ENCODE measurements around the gene SLC25A24. TPM values are rescaled to one million over a fixed set of nuclear protein-coding genes. Genes with fewer than 3 reads are reported as not detected.
"Not testable (repeated sequence)": the region's sequence is repeated elsewhere in the genome, so short reads cannot be mapped to it uniquely, and the experiment has no call there.

The SLC25A24 gene
- total RNA-seq, 4 donors from 2014 or later = 29.3 to 37.1 (median 35.0) TPM

GRCh38 chr1:108152782-108153222, 47.3 kb downstream of the SLC25A24 start:
- WGBS, 2 donors = 83 to 88% methylated on average over 1 of the region's 1 CpG
- no peak for DNase-seq (ENCODE audit: low spot score in 2 of 2)
- no peak for TF ChIP-seq POLR2A (IDR thresholded peaks at IDR 0.05)
- no peak for TF ChIP-seq EP300 (IDR thresholded peaks at IDR 0.05)
- TF ChIP-seq, protein P1, sequence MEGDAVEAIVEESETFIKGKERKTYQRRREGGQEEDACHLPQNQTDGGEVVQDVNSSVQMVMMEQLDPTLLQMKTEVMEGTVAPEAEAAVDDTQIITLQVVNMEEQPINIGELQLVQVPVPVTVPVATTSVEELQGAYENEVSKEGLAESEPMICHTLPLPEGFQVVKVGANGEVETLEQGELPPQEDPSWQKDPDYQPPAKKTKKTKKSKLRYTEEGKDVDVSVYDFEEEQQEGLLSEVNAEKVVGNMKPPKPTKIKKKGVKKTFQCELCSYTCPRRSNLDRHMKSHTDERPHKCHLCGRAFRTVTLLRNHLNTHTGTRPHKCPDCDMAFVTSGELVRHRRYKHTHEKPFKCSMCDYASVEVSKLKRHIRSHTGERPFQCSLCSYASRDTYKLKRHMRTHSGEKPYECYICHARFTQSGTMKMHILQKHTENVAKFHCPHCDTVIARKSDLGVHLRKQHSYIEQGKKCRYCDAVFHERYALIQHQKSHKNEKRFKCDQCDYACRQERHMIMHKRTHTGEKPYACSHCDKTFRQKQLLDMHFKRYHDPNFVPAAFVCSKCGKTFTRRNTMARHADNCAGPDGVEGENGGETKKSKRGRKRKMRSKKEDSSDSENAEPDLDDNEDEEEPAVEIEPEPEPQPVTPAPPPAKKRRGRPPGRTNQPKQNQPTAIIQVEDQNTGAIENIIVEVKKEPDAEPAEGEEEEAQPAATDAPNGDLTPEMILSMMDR (IDR thresholded peaks at IDR 0.05) = no peak

GRCh38 chr1:108151548-108151947, 48.6 kb downstream of the SLC25A24 start:
- 96 to 100% methylated on average over 1 of the region's 1 CpG for WGBS, 2 donors
- Histone ChIP-seq H3K4me1 (no peaks in the 10 kb centered on the region), H3K4me3 (no peak overlapping the region), H3K9me3 (no peaks in the 10 kb centered on the region), H3K27ac (no peak overlapping the region), H3K27me3 (no peaks in the 10 kb centered on the region), H3K36me3 (peaks cover 0 to 100% (median 4%) of the 10 kb centered on the region in 3 donors)
- TF ChIP-seq, protein P1 (IDR thresholded peaks at IDR 0.05) = no peak
- TF ChIP-seq EP300 (IDR thresholded peaks at IDR 0.05) = no peak
- no peak for TF ChIP-seq POLR2A (IDR thresholded peaks at IDR 0.05)
- no peak for DNase-seq (ENCODE audit: low spot score in 2 of 2)

More at GRCh38 chr1:108152782-108153222, 47.3 kb downstream of the SLC25A24 start:
- no peaks in the 10 kb centered on the region for H3K4me1 ChIP-seq
- peaks cover 0 to 98% (median 12%) of the 10 kb centered on the region in 3 donors for H3K36me3 ChIP-seq
- no peaks in the 10 kb centered on the region for H3K27me3 ChIP-seq
- H3K4me3 ChIP-seq = no peak overlapping the region
- no peaks in the 10 kb centered on the region for H3K9me3 ChIP-seq
- H3K27ac ChIP-seq = no peak overlapping the region

DNA sequence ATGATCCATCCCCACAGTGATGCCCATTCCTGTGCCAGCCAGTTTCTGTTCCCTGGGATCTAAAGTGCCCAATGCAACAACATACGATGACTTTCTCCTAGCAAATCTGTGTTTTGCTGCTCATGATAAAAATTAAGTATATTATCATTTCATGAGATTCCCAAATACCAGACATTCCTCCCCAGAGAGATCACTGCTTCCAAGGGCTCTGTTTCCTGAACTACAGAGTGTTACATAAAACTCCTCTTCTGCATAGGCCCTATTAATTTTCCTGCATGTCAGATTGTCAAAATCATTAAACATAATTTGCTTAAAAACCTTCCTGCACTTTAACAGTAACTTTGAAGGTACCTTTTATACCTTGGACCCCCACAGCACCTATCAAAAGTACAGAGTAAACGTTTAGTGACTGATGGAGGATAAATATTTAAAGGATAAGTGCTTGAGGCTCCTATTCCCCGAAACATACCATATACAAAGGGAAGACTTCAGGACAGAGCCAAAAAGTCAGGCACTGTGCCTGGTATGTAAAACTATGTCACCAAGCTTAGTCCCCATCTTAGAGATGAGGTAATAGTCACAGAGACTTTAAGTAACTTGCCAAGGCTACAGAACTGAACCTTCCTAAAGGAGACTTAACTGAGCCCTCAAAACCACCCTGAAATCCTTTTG, 50.2 kb downstream of the SLC25A24 start:
- H3K27me3 ChIP-seq = no peaks in the 10 kb centered on the region
- H3K4me3 ChIP-seq = no peak overlapping the region
- H3K4me1 ChIP-seq = no peaks in the 10 kb centered on the region
- 78 to 83% methylated on average over 3 of the region's 3 CpGs for WGBS, 2 donors
- no peak overlapping the region for H3K27ac ChIP-seq
- H3K36me3 ChIP-seq = peaks cover 0 to 100% (median 4%) of the 10 kb centered on the region in 3 donors
- peaks cover 0 to 6% (median 0%) of the 10 kb centered on the region in 4 donors for H3K9me3 ChIP-seq
- DNase-seq (ENCODE audit: low spot score in 2 of 2) = no peak
- TF ChIP-seq, protein P1 (IDR thresholded peaks at IDR 0.05) = no peak
- no peak for TF ChIP-seq POLR2A (IDR thresholded peaks at IDR 0.05)
- no peak for TF ChIP-seq EP300 (IDR thresholded peaks at IDR 0.05)

DNA sequence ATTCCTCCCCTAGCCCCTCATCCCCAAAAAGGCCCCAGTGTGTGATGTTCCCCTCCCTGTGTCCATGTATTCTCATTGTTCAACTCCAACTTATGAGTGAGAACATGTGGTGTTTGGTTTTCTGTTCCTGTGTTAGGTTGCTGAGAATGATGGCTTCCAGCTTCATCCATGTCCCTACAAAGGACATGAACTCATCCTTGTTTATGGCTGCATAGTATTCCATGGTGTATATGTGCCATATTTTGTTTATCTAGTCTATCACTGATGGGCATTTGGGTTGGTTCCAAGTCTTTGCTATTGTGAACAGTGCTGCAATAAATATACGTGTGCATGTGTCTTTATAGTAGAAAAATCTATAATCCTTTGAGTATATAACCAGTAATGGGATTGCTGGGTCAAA, 55.6 kb downstream of the SLC25A24 start:
- H3K4me3 ChIP-seq; DNase-seq (ENCODE audit: low spot score in 2 of 2); H3K4me1 ChIP-seq; H3K27ac ChIP-seq; H3K9me3 ChIP-seq; H3K27me3 ChIP-seq: not testable (repeated sequence)
- WGBS, 2 donors = 95 to 97% methylated on average over 1 of the region's 1 CpG
- H3K36me3 ChIP-seq = peaks cover 0 to 92% (median 0%) of the 10 kb centered on the region in 3 donors

GRCh38 chr1:108142773-108143394, 57.3 kb downstream of the SLC25A24 start:
- Histone ChIP-seq H3K27ac (no peak overlapping the region), H3K9me3 (peaks cover 0 to 6% (median 0%) of the 10 kb centered on the region in 4 donors), H3K4me1 (no peaks in the 10 kb centered on the region), H3K4me3 (no peak overlapping the region), H3K27me3 (no peaks in the 10 kb centered on the region), H3K36me3 (peaks cover 0 to 92% (median 0%) of the 10 kb centered on the region in 3 donors)
- no peak for DNase-seq (ENCODE audit: low spot score in 2 of 2)
- TF ChIP-seq EP300 (IDR thresholded peaks at IDR 0.05) (no peak), POLR2A (IDR thresholded peaks at IDR 0.05) (no peak)
- TF ChIP-seq, protein P1 (IDR thresholded peaks at IDR 0.05) = no peak
- 89 to 93% methylated on average over 6 of the region's 6 CpGs for WGBS, 2 donors

Data from tibial nerve (tissue), 4 donors.